LNCAP (cell line): ENCODE data around the gene CEACAM21.

ENCODE experiments used
- CTCF ChIP-seq: fragments of 450-650 bp; IDR thresholded peaks from 2 replicates; pipeline ENCODE4 v1.5.1; 2017; ENCODE audit warnings: mild to moderate bottlenecking

CEACAM21 gene

GRCh38 chr19:41551212-41551610 is 24.8 kb upstream of the CEACAM21 start:
- TF ChIP-seq CTCF, result no peak

- TF ChIP-seq CTCF, result no peak
Measured at GRCh38 chr19:41551711-41552110, 24.3 kb upstream of the CEACAM21 start.

DNA sequence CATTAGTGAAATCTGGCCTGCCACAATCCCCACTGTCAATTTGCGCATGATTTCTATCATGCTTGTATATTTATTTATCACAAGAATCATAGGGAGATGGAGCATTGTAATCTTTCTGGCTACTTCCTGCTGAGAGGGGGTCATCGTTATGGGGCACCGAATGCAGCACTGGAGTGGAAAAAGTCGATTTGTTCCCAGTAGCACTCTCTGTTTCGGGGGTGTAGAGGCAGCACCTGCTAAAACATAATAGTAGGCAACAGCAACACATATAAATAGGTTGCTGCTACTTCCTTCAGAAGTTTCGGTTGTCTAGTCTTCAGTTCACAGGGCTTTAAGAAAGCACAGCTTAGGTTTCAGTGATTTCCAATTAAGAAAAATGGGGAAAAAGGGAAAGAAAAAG is 23.4 kb upstream of the CEACAM21 start:
- no peak for TF ChIP-seq CTCF

- no peak for TF ChIP-seq CTCF
Measured at GRCh38 chr19:41553804-41554203, 22.2 kb upstream of the CEACAM21 start.

DNA sequence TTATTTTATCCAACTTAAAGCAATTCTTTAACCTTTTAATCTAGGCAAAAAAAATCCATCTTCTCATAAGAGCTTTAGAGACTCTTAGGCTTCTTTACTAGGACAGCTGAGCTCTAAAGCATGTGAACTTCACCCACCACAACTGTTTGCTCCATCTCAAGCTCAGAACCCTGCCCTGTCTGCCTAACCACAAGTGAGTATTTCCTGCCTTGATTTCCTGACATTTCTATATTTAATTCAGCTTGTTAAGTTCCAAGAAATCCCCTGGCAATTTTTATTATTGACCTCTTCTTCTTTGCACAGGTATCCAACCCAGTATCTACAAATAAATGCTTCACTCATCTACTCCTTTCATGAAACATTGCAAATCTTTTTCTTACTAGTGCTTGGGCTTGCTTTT is 21.1 kb upstream of the CEACAM21 start:
- no peak for TF ChIP-seq CTCF

DNA sequence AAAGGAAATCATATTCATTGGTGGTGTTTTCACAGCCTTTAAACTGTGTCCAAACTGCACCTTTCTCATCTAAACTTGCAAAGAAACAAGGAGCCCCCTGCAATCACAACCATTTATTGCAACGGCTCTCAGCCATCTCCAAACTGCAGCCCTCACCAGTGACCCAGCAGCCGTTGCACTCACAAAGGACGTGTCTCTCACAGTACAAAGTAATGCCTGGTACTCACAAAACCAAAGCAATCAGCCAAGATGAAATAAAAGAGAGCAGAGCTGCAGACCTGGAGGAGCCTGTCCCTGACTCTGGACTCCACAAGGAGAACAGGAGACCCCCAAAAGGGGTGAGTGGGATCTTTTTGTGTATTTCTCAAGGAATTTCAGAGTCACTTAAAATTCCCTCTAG is 20.2 kb upstream of the CEACAM21 start:
- no peak for TF ChIP-seq CTCF

GRCh38 chr19:41563854-41564514 is 12.0 kb upstream of the CEACAM21 start:
- no peak for TF ChIP-seq CTCF
